Small intestine (tissue), 7 donors: Measurements from ENCODE around the gene U2AF1L4. TPM values are rescaled to one million over a fixed set of nuclear protein-coding genes. Genes with fewer than 3 reads are reported as not detected.

ENCODE experiments used
- DNase-seq, 2 donors: peaks; one replicate each; pipeline versions ENCODE4 v3.0.0 to v3.0.0-alpha.2; 2013
- FAIRE-seq: peaks from 2 replicates; lab custom pipeline; 2012; peaks lifted over from hg19 to GRCh38; lab: Jason Lieb, UNC
- H3K27ac ChIP-seq, 3 donors: one replicate each; pipeline ENCODE4 v1.5.1; 2013; ENCODE audit warnings: low read length in 2 of 3, mild to moderate bottlenecking in 2 of 3, control low read depth in 1 of 3, inconsistent platforms in 1 of 3, low read depth in 1 of 3, moderate library complexity in 1 of 3
- H3K27me3 ChIP-seq, 3 donors: one replicate each; pipeline ENCODE4 v1.6.1; 2013; ENCODE audit warnings: low read length in 3 of 3, inconsistent platforms in 1 of 3; ENCODE audit not compliant: control insufficient read depth in 3 of 3, insufficient read depth in 3 of 3
- H3K36me3 ChIP-seq, 3 donors: one replicate each; pipeline ENCODE4 v1.6.1; 2013; ENCODE audit warnings: low read length in 3 of 3, inconsistent platforms in 1 of 3, low read depth in 1 of 3, mild to moderate bottlenecking in 1 of 3, moderate library complexity in 1 of 3; ENCODE audit not compliant: control insufficient read depth in 3 of 3, insufficient read depth in 2 of 3
- H3K4me1 ChIP-seq, 3 donors: one replicate each; pipeline ENCODE4 v1.6.1; 2013; ENCODE audit warnings: low read length in 2 of 3, inconsistent platforms in 1 of 3, low read depth in 1 of 3, mild to moderate bottlenecking in 1 of 3, moderate library complexity in 1 of 3; ENCODE audit not compliant: control insufficient read depth in 3 of 3, insufficient read depth in 2 of 3
- H3K4me3 ChIP-seq, 3 donors: one replicate each; pipeline ENCODE4 v1.5.1; 2013; ENCODE audit warnings: low read length in 3 of 3, control low read depth in 1 of 3, inconsistent platforms in 1 of 3, low read depth in 1 of 3, mild to moderate bottlenecking in 1 of 3, moderate library complexity in 1 of 3
- H3K9me3 ChIP-seq, 2 donors: one replicate each; pipeline ENCODE4 v1.6.1; 2013; ENCODE audit warnings: low read depth in 1 of 2, low read length in 1 of 2; ENCODE audit not compliant: control insufficient read depth in 2 of 2, insufficient read depth in 1 of 2
- WGBS, 3 donors: extraction: QIAGEN DNeasy Blood & Tissue Kit; methylation state at CpG; one replicate each; pipeline ENCODE4 v1.1.7; 2013; 5-methylcytosine and 5-hydroxymethylcytosine counted together
- polyA plus RNA-seq, 4 donors: library from polyadenylated mRNA; stranded (reverse) in 3 of 4; unstranded in 1 of 4; fragments of 200-250 nt in 3 of 4; fragments of 120-200 nt in 1 of 4; gene quantifications; one replicate each; pipeline versions ENCODE4 v1.2.1 to v1.2.3, GENCODE V29; 2013
- donor health status: healthy with polysubstance abuse.
- donor health status: control.
- donor health status: control.
- donor health status: Bipolar disorder and iron deficiency.
- donor health status: healthy.

The U2AF1L4 gene
- polyA plus RNA-seq, 4 donors: 14.6 to 99.7 (median 34.7) TPM

- no peak for FAIRE-seq
Observed at GRCh38 chr19:35756377-35757230, 11.4 kb upstream of the U2AF1L4 start, which contains the start of gene HSPB6. Gene HSPB6, minus strand, starts transcription at chr19:35757029. Its CDS starts 21 bp downstream, at chr19:35757008.

GRCh38 chr19:35755550-35756376 lies 10.5 kb upstream of the U2AF1L4 start:
- DNase-seq (peak; percentile 47 to 60), FAIRE-seq (no peak)
- H3K27ac ChIP-seq: peak overlapping the region in 2 of 3 donors; percentile 64 to 90
- H3K4me3 ChIP-seq: peak overlapping the region in 2 of 3 donors; percentile 27 to 70
- peaks cover 0 to 24% (median 0%) of the 10 kb centered on the region in 3 donors for H3K27me3 ChIP-seq
- WGBS, 3 donors: 13 to 15% (median 15%) methylated on average over 55 to 74 of the region's 74 CpGs
- no peaks in the 10 kb centered on the region for H3K9me3 ChIP-seq
- H3K4me1 ChIP-seq: peaks cover 0 to 30% (median 15%) of the 10 kb centered on the region in 3 donors
- peaks cover 0 to 47% (median 10%) of the 10 kb centered on the region in 3 donors for H3K36me3 ChIP-seq

More at GRCh38 chr19:35756377-35757230, 11.4 kb upstream of the U2AF1L4 start, which contains the start of gene HSPB6:
- H3K27ac ChIP-seq: peak within 1 kb of the TSS in 2 of 3 donors; percentile 64 to 90
- H3K36me3 ChIP-seq: peaks cover under 1 to 45% (median 10%) of the 10 kb centered on the region in 3 donors
- WGBS, 3 donors: 3 to 14% (median 8%) methylated on average over 50 to 52 of the region's 52 CpGs
- peak within 1 kb of the TSS; percentile 29 to 70 (median 45) for H3K4me3 ChIP-seq
- H3K27me3 ChIP-seq: peaks cover 0 to 24% (median 0%) of the 10 kb centered on the region in 3 donors
- H3K4me1 ChIP-seq: peaks cover 0 to 30% (median 15%) of the 10 kb centered on the region in 3 donors
- DNase-seq: peak in 1 of 2 donors; percentile 40
- H3K9me3 ChIP-seq: no peaks in the 10 kb centered on the region

DNA sequence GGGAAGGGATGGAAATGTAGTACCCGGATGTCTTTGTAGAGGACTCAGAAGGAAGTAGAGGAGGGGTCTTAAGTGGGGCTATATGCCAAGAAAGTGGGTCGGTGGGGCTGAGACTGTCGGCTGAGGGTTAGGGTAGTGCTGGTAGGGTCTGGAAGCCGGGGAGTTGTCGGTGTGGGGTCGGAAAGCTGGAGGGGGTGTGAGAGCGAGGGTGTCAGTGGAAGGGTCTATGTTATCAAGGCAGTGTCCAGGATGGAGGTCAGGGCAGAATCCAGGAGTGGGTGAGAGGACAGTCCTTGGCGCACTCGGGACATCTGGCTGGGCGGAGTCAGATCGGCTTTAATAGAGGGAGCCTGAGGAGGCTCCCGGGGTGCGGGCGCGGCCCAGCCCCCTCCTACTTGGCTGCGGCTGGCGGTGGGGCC lies 9.9 kb upstream of the U2AF1L4 start:
- peaks cover 0 to 46% (median 10%) of the 10 kb centered on the region in 3 donors for H3K36me3 ChIP-seq
- H3K9me3 ChIP-seq: no peaks in the 10 kb centered on the region
- peak overlapping the region in 2 of 3 donors; percentile 17 to 90 for H3K27ac ChIP-seq
- WGBS, 3 donors: 33 to 41% (median 41%) methylated on average over 14 to 17 of the region's 17 CpGs
- FAIRE-seq: no peak
- H3K4me3 ChIP-seq: peak overlapping the region in 2 of 3 donors; percentile 10 to 27
- H3K27me3 ChIP-seq: peaks cover 0 to 24% (median 0%) of the 10 kb centered on the region in 3 donors
- H3K4me1 ChIP-seq: peaks cover 0 to 30% (median 15%) of the 10 kb centered on the region in 3 donors
- DNase-seq: no peak

DNA sequence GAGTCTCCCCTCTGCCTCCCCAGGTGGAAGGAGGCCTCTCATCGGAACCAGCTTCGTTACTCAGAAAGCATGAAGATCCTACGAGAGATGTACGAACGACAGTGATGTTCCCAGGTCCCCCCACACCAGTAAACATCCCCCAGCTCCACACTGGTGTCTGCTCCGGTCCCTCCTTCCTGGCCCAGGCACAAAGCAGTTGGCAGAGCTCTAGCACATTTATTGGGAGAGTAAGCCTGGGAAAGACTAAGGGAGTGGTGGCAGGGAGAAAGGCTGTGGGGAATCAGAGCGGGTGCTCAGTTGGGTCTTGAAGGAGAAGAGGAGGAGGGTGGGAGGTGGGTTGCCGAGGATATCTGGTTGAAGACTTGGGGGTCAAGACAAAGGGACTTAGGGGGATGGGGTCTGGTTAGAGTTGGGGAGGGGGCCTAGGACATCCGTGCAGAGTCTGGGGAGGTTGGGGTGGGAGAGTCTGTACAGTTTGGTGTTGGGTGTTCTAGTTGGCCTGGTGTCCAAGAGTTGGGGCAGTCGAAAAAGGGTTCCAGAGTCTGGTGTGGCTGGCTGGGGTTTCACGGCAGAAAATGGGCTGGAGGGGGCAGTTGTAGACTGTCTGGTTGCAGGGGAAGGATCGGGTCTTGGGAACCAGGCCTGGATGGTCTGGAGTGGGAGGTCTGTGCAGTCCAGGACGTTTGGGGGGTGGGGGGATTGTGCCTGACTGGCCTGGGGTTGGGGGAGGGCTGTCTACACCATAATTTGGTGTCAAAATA lies 9.3 kb upstream of the U2AF1L4 start:
- Histone ChIP-seq H3K9me3 (no peaks in the 10 kb centered on the region), H3K27me3 (peaks cover 0 to 24% (median 0%) of the 10 kb centered on the region in 3 donors), H3K27ac (peak overlapping the region in 1 of 3 donors; percentile 90), H3K4me3 (no peak overlapping the region), H3K4me1 (peaks cover 0 to 30% (median 15%) of the 10 kb centered on the region in 3 donors), H3K36me3 (peaks cover 0 to 41% (median 10%) of the 10 kb centered on the region in 3 donors)
- no peak for FAIRE-seq
- DNase-seq: no peak
- 83 to 88% (median 87%) methylated on average over 13 of the region's 13 CpGs for WGBS, 3 donors

DNA sequence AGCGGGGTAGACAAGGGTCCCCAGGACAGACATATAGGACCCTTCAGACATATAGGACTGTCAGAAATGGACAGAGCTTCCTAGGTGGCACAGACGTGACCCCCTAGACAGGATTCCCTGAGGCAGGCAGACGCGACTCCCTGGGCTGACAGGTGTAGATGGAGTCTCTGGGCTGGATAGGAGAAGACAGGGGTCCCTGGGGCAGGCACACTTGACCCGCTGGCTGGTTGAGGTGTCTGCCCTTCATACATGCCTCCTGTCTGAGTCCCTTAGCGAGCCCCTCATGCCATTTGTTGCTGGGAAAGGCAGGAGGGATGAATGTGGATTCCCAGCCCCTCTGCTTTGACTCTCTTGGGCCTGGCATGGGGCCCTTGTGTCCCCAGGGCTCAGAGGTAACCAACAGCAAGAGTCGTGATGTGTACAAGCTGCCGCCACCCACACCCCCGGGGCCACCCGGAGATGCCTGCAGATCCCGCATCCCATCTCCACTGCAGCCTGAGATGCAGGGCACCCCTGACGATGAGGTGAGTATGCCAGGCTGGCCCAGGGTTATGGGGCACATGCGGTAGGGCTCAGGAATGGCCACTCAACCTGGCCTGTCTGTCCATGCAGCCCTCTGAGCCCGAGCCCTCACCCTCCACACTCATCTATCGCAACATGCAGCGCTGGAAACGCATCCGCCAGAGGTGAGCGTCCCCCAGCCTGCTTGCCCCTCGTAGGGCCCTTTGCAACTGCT lies 8.6 kb upstream of the U2AF1L4 start:
- Histone ChIP-seq H3K36me3 (peaks cover 0 to 40% (median 10%) of the 10 kb centered on the region in 3 donors), H3K4me3 (no peak overlapping the region), H3K27ac (peak overlapping the region in 1 of 3 donors; percentile 90), H3K4me1 (peaks cover 0 to 30% (median 13%) of the 10 kb centered on the region in 3 donors), H3K27me3 (peaks cover 0 to 24% (median 0%) of the 10 kb centered on the region in 3 donors), H3K9me3 (no peaks in the 10 kb centered on the region)
- no peak for FAIRE-seq
- no peak for DNase-seq
- WGBS, 3 donors: 91 to 95% (median 94%) methylated on average over 20 of the region's 20 CpGs

DNA sequence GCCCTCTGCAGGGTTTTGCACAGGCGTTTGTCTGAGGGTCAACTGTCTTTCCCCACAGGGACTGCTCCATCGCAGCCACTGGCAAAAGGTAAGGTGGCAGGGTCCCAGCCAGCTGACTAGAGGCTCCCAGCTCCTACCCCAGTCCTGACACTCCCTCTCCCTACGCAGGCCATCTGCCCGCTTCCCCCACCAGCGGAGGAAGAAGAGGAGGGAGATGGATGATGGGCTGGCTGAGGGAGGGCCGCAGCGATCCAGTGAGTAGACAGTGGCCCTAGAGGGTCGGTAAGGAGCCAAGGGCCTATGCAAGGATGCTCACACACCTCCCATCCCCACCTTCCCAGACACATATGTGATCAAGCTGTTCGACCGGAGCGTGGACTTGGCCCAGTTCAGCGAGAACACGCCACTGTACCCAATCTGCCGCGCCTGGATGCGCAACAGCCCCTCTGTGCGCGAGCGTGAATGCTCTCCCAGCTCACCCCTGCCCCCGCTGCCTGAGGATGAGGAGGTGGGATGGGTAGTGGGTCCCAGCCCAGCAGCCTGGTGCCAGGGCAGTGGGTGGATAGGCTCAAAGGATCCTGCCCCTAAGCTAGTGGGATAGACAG lies 7.6 kb upstream of the U2AF1L4 start:
- peaks cover 0 to 30% (median 11%) of the 10 kb centered on the region in 3 donors for H3K4me1 ChIP-seq
- peaks cover 0 to 24% (median 0%) of the 10 kb centered on the region in 3 donors for H3K27me3 ChIP-seq
- DNase-seq: no peak
- H3K27ac ChIP-seq: no peak overlapping the region
- no peak for FAIRE-seq
- H3K9me3 ChIP-seq: no peaks in the 10 kb centered on the region
- H3K36me3 ChIP-seq: peaks cover 0 to 40% (median 10%) of the 10 kb centered on the region in 3 donors
- H3K4me3 ChIP-seq: no peak overlapping the region
- 95 to 96% (median 96%) methylated on average over 20 of the region's 20 CpGs for WGBS, 3 donors
